RCC 7860 (cell line): Measurements from ENCODE around the gene FRG1.
"Not testable (repeated sequence)": the region's sequence is repeated elsewhere in the genome, so short reads cannot be mapped to it uniquely, and the experiment has no call there.

Source experiments
- DNase-seq: peaks from one replicate; pipeline ENCODE4 v3.0.0-alpha.2; 2015; ENCODE audit warnings: low spot score
- FAIRE-seq: peaks from 2 replicates; lab custom pipeline; 2012; peaks lifted over from hg19 to GRCh38; lab: Jason Lieb, UNC

Gene FRG1

GRCh38 chr4:189940178-189941004 is at the start of gene FRG1:
FRG1 (plus strand) TSS chr4:189940872; CDS start chr4:189941010, 138 bp downstream.
- no peak for FAIRE-seq
- peak; percentile 73 for DNase-seq

GRCh38 chr4:189897667-189898066 is 43.0 kb upstream of the FRG1 start:
- DNase-seq (no peak), FAIRE-seq (no peak)

GRCh38 chr4:189899481-189900015 is 41.1 kb upstream of the FRG1 start:
- not testable (repeated sequence) for FAIRE-seq, DNase-seq

GRCh38 chr4:189904420-189905027 is 36.1 kb upstream of the FRG1 start:
- peak; percentile 6 for DNase-seq
- FAIRE-seq = not testable (repeated sequence)

GRCh38 chr4:189912170-189912569 is 28.5 kb upstream of the FRG1 start:
- no peak for FAIRE-seq
- no peak for DNase-seq

- DNase-seq (no peak), FAIRE-seq (no peak)
Measured at GRCh38 chr4:189917161-189917891, 23.3 kb upstream of the FRG1 start.

- FAIRE-seq (no peak), DNase-seq (no peak)
Measured at GRCh38 chr4:189921058-189921457, 19.6 kb upstream of the FRG1 start.

- not testable (repeated sequence) for FAIRE-seq, DNase-seq
Measured at GRCh38 chr4:189926742-189927141, 13.9 kb upstream of the FRG1 start.

- no peak for FAIRE-seq
- DNase-seq = no peak
Measured at GRCh38 chr4:189941005-189941450, 356 bp downstream of the FRG1 start.

GRCh38 chr4:189942412-189942811 is 1.7 kb downstream of the FRG1 start:
- not testable (repeated sequence) for FAIRE-seq, DNase-seq

GRCh38 chr4:189944077-189944476 is 3.4 kb downstream of the FRG1 start:
- FAIRE-seq, DNase-seq: not testable (repeated sequence)

- not testable (repeated sequence) for DNase-seq, FAIRE-seq
Measured at GRCh38 chr4:189946906-189947305, 6.2 kb downstream of the FRG1 start.

- DNase-seq, FAIRE-seq: not testable (repeated sequence)
Measured at GRCh38 chr4:189948486-189948885, 7.8 kb downstream of the FRG1 start.

GRCh38 chr4:189969291-189969690 is 28.6 kb downstream of the FRG1 start:
- FAIRE-seq, DNase-seq: not testable (repeated sequence)

GRCh38 chr4:189973646-189974045 is 33.0 kb downstream of the FRG1 start:
- DNase-seq = no peak
- no peak for FAIRE-seq

GRCh38 chr4:189974056-189974455 is 33.4 kb downstream of the FRG1 start:
- DNase-seq = no peak
- no peak for FAIRE-seq

GRCh38 chr4:189979196-189980047 is 38.8 kb downstream of the FRG1 start:
- DNase-seq = no peak
- no peak for FAIRE-seq

- DNase-seq, FAIRE-seq: not testable (repeated sequence)
Measured at GRCh38 chr4:189980292-189980691, 39.6 kb downstream of the FRG1 start.

GRCh38 chr4:189981970-189982369 is 41.3 kb downstream of the FRG1 start:
- FAIRE-seq = no peak
- no peak for DNase-seq
